ENCODE measurements around the gene SMIM10.
"Not testable (repeated sequence)": the region's sequence is repeated elsewhere in the genome, so short reads cannot be mapped to it uniquely, and the experiment has no call there.

DNA sequence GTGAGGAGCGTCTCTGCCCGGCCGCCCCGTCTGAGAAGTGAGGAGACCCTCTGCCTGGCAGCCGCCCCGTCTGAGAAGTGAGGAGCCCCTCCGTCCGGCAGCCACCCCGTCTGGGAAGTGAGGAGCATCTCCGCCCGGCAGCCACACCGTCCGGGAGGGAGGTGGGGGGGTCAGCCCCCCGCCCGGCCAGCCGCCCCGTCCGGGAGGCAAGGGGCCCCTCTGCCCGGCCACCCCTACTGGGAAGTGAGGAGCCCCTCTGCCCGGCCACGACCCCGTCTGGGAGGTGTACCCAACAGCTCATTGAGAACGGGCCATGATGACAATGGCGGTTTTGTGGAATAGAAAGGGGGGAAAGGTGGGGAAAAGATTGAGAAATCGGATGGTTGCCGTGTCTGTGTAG is 30.4 kb upstream of the SMIM10 start:
- not testable (repeated sequence) for TF ChIP-seq EP300, CTCF (IDR thresholded peaks at IDR 0.05)

Measured in stomach (tissue), 4 donors.